GM06990 (cell line): ENCODE measurements around the gene MKLN1.
"Not testable (repeated sequence)": the region's sequence is repeated elsewhere in the genome, so short reads cannot be mapped to it uniquely, and the experiment has no call there.

Experiments
- DNase-seq: peaks from one replicate; pipeline ENCODE4 v3.0.0-alpha.2; 2011; ENCODE audit not compliant: insufficient read length; ENCODE audit errors: extremely low read depth
- H3K27me3 ChIP-seq: replicated peaks from 2 replicates; pipeline ENCODE4 v1.6.0; 2011; ENCODE audit warnings: low read length; ENCODE audit not compliant: control insufficient read depth, insufficient read depth
- H3K36me3 ChIP-seq: 2 replicates; pipeline ENCODE4 v1.5.1; 2011; ENCODE audit warnings: low read length; ENCODE audit not compliant: control insufficient read depth, insufficient read depth
- H3K4me3 ChIP-seq: replicated peaks from 2 replicates; pipeline ENCODE4 v1.5.1; 2011; ENCODE audit warnings: low read depth, mild to moderate bottlenecking, control low read depth, low read length
- TF ChIP-seq, protein P1 (sequence below): IDR thresholded peaks from 2 replicates; pipeline ENCODE4 v1.5.1; 2011; ENCODE audit warnings: low read length, control low read depth, mild to moderate bottlenecking, inconsistent platforms; ENCODE audit not compliant: insufficient read depth, poor library complexity, severe bottlenecking

Gene MKLN1

DNA sequence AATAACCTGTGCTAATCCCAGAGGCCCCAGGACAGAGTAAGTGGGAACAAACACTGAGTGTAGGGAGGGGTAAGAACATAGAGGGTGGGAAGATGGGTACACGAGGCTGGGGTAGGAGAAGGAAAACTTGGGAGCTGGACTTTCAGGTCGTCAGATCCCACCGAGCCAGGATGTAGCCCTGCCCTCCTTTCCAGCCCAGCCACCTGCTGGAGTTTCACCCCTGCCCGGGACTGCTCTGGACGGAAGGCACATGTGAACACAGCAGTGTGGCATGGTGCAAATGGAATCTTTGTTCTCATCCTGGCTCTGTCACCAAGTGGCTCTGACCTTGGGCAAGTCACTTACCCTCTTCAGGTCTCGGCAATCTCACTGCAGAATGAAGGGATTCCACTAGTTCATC is 176.0 kb downstream of the MKLN1 start:
- Histone ChIP-seq H3K27me3 (no peaks in the 10 kb centered on the region), H3K4me3 (no peak overlapping the region), H3K36me3 (peaks cover 1% of the 10 kb centered on the region)
- TF ChIP-seq, protein P1, sequence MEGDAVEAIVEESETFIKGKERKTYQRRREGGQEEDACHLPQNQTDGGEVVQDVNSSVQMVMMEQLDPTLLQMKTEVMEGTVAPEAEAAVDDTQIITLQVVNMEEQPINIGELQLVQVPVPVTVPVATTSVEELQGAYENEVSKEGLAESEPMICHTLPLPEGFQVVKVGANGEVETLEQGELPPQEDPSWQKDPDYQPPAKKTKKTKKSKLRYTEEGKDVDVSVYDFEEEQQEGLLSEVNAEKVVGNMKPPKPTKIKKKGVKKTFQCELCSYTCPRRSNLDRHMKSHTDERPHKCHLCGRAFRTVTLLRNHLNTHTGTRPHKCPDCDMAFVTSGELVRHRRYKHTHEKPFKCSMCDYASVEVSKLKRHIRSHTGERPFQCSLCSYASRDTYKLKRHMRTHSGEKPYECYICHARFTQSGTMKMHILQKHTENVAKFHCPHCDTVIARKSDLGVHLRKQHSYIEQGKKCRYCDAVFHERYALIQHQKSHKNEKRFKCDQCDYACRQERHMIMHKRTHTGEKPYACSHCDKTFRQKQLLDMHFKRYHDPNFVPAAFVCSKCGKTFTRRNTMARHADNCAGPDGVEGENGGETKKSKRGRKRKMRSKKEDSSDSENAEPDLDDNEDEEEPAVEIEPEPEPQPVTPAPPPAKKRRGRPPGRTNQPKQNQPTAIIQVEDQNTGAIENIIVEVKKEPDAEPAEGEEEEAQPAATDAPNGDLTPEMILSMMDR, result no peak
- no peak for DNase-seq

DNA sequence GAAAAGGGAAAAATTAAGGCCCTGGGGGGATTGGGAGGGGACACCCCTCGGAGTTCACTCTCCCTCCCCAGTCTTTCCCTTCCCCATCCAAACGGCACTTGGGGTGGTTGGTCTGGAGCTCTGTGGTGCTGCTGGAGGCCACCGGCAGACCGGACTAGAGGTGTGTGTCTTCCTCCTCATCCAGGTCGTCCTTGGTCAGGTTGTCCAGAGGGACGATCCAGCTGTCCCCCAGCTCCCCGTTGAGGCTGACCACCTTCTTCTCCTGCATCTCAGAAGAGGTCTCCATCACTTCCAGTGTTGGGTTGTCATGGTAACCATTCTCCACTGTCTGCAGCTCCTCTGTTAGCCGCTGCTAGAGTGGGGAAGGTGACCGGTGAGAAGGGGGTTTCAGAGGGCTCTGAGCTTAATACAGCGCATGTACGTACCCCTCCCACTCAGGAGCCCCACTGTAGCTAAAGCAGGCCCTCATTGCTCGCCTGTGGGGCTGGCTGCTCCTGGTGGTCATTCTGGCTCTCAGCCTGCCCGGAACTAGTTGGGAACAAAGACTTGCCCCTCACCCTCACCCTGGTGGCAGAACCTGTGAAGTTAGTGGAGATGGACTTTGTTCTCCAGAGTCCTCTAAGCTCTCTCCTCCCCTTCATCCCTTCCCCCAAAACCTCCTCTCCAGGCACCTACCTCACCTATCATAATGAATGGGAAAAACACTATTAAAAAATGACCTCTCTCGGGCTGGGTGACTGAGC is 176.7 kb downstream of the MKLN1 start:
- peaks cover 1% of the 10 kb centered on the region for H3K36me3 ChIP-seq
- DNase-seq, result no peak
- TF ChIP-seq, protein P1, result no peak

DNA sequence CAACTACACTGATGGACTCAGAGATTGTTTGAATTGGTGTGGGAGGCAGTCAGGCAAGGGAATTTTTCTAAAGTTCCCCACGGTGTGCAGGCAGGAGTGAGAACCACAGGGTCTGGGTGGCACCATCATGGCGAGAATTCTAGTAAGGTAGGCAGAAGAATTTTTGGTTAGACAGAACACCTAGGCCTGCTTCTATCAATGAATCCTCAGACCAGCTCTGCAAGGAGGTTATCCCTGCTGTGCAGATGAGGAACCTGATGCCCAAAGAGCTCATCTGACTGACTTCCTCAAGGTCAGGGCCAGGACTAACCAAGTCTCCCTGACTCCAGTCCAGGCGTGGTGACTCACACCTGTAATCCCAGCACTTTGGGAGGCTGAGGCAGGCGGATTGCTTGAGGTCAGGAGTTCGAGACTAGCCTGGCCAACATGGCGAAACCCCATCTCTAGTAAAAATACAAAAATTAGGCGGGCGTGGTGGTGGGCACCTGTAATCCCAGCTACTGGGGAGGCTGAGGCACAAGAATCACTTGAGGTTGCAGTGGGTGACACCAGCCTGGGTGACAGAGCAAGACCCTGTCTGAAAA is 177.5 kb downstream of the MKLN1 start:
- not testable (repeated sequence) for H3K4me3 ChIP-seq, H3K36me3 ChIP-seq, DNase-seq, H3K27me3 ChIP-seq

More for the DNA sequence above, 176.7 kb downstream of the MKLN1 start:
- Histone ChIP-seq H3K27me3 (no peaks in the 10 kb centered on the region), H3K4me3 (no peak overlapping the region)

- TF ChIP-seq, protein P1, result no peak
- DNase-seq, result no peak
- Histone ChIP-seq H3K27me3 (no peaks in the 10 kb centered on the region), H3K4me3 (no peak overlapping the region), H3K36me3 (no peaks in the 10 kb centered on the region; the same call in 1 of the 2 replicates)
Observed at GRCh38 chr7:131505636-131506557, 178.2 kb downstream of the MKLN1 start.

- Histone ChIP-seq H3K4me3 (no peak overlapping the region), H3K27me3 (no peaks in the 10 kb centered on the region), H3K36me3 (no peaks in the 10 kb centered on the region; the same call in 1 of the 2 replicates)
- TF ChIP-seq, protein P1, result no peak
- DNase-seq, result no peak
Observed at GRCh38 chr7:131506597-131506996, 178.9 kb downstream of the MKLN1 start.
